ENCODE measurements around the gene MYO16. TPM values are rescaled to one million over a fixed set of nuclear protein-coding genes. Genes with fewer than 3 reads are reported as not detected.

Gene MYO16
- total and polyA plus RNA-seq, 2 donors (not counting 1 experiment from before 2014, with no cell fraction given), result under 0.01 to 0.01 TPM

- no peak overlapping the region for H3K9ac ChIP-seq (ENCODE audit: insufficient read depth, low read length)
- no peaks in the 10 kb centered on the region for H4K20me1 ChIP-seq (ENCODE audit: control insufficient read depth, extremely low read depth, insufficient read depth, low read length)
- H3K79me2 ChIP-seq (ENCODE audit: control insufficient read depth, insufficient read depth, low read length), result no peaks in the 10 kb centered on the region
- no peaks in the 10 kb centered on the region for H3K4me1 ChIP-seq (ENCODE audit: control insufficient read depth, extremely low read depth, insufficient read depth, low read length)
- no peaks in the 10 kb centered on the region for H3K27me3 ChIP-seq (ENCODE audit: control insufficient read depth, insufficient read depth, low read length)
- no peak overlapping the region for H2AFZ ChIP-seq (ENCODE audit: low read length)
- H3K4me2 ChIP-seq (ENCODE audit: extremely low read depth, insufficient read depth, low read length), result no peak overlapping the region
- no peak for TF ChIP-seq CTCF (conservative IDR thresholded peaks at IDR 0.05 in 1 of 2, IDR thresholded peaks at IDR 0.05 in 1 of 2; ENCODE audit: low read depth in 1 of 2, low read length in 2 of 2)
- TF ChIP-seq EZH2 (IDR thresholded peaks at IDR 0.05; ENCODE audit: low read length, missing control alignments), result no peak
- peak in 1 of 2 donors; percentile 18 for DNase-seq (ENCODE audit: low read depth in 2 of 2)
- H3K36me3 ChIP-seq (ENCODE audit: control insufficient read depth, insufficient read depth, low read length), result no peaks in the 10 kb centered on the region
- H3K4me3 ChIP-seq (replicated peaks in 1 of 4; ENCODE audit: control extremely low read depth in 1 of 4, insufficient read depth in 1 of 4, low read depth in 3 of 4, low read length in 4 of 4), result no peak overlapping the region
- no peak overlapping the region for H3K27ac ChIP-seq (ENCODE audit: insufficient read depth, low read length)
- H3K9me3 ChIP-seq (ENCODE audit: control insufficient read depth, insufficient read depth, low read depth, low read length), result no peaks in the 10 kb centered on the region
Measured at GRCh38 chr13:109204252-109204651, 574.8 kb downstream of the MYO16 start.

- no peak for DNase-seq (ENCODE audit: low read depth in 2 of 2)
- H3K4me2 ChIP-seq (ENCODE audit: extremely low read depth, insufficient read depth, low read length), result no peak overlapping the region
Measured at GRCh38 chr13:109204657-109205056, 575.2 kb downstream of the MYO16 start.

GRCh38 chr13:109205315-109205714 is 575.9 kb downstream of the MYO16 start:
- Histone ChIP-seq H4K20me1 (ENCODE audit: control insufficient read depth, extremely low read depth, insufficient read depth, low read length) (no peaks in the 10 kb centered on the region), H3K27me3 (ENCODE audit: control insufficient read depth, insufficient read depth, low read length) (no peaks in the 10 kb centered on the region), H3K9me3 (ENCODE audit: control insufficient read depth, insufficient read depth, low read depth, low read length) (no peaks in the 10 kb centered on the region), H3K4me3 (replicated peaks in 1 of 4; ENCODE audit: control extremely low read depth in 1 of 4, insufficient read depth in 1 of 4, low read depth in 3 of 4, low read length in 4 of 4) (no peak overlapping the region), H3K9ac (ENCODE audit: insufficient read depth, low read length) (no peak overlapping the region), H2AFZ (ENCODE audit: low read length) (no peak overlapping the region), H3K27ac (ENCODE audit: insufficient read depth, low read length) (no peak overlapping the region), H3K4me1 (ENCODE audit: control insufficient read depth, extremely low read depth, insufficient read depth, low read length) (no peaks in the 10 kb centered on the region), H3K4me2 (ENCODE audit: extremely low read depth, insufficient read depth, low read length) (no peak overlapping the region), H3K79me2 (ENCODE audit: control insufficient read depth, insufficient read depth, low read length) (no peaks in the 10 kb centered on the region), H3K36me3 (ENCODE audit: control insufficient read depth, insufficient read depth, low read length) (no peaks in the 10 kb centered on the region)
- DNase-seq (ENCODE audit: low read depth in 2 of 2), result peak in 1 of 2 donors; percentile 19
- TF ChIP-seq CTCF (conservative IDR thresholded peaks at IDR 0.05 in 1 of 2, IDR thresholded peaks at IDR 0.05 in 1 of 2; ENCODE audit: low read depth in 1 of 2, low read length in 2 of 2) (no peak), EZH2 (IDR thresholded peaks at IDR 0.05; ENCODE audit: low read length, missing control alignments) (no peak)

More at GRCh38 chr13:109204657-109205056, 575.2 kb downstream of the MYO16 start:
- H3K27ac ChIP-seq (ENCODE audit: insufficient read depth, low read length), result no peak overlapping the region
- no peaks in the 10 kb centered on the region for H4K20me1 ChIP-seq (ENCODE audit: control insufficient read depth, extremely low read depth, insufficient read depth, low read length)
- no peaks in the 10 kb centered on the region for H3K79me2 ChIP-seq (ENCODE audit: control insufficient read depth, insufficient read depth, low read length)
- no peaks in the 10 kb centered on the region for H3K9me3 ChIP-seq (ENCODE audit: control insufficient read depth, insufficient read depth, low read depth, low read length)
- H3K27me3 ChIP-seq (ENCODE audit: control insufficient read depth, insufficient read depth, low read length), result no peaks in the 10 kb centered on the region
- H2AFZ ChIP-seq (ENCODE audit: low read length), result no peak overlapping the region
- H3K4me3 ChIP-seq (replicated peaks in 1 of 4; ENCODE audit: control extremely low read depth in 1 of 4, insufficient read depth in 1 of 4, low read depth in 3 of 4, low read length in 4 of 4), result no peak overlapping the region
- H3K36me3 ChIP-seq (ENCODE audit: control insufficient read depth, insufficient read depth, low read length), result no peaks in the 10 kb centered on the region
- no peaks in the 10 kb centered on the region for H3K4me1 ChIP-seq (ENCODE audit: control insufficient read depth, extremely low read depth, insufficient read depth, low read length)
- TF ChIP-seq EZH2 (IDR thresholded peaks at IDR 0.05; ENCODE audit: low read length, missing control alignments), result no peak
- TF ChIP-seq CTCF (conservative IDR thresholded peaks at IDR 0.05 in 1 of 2, IDR thresholded peaks at IDR 0.05 in 1 of 2; ENCODE audit: low read depth in 1 of 2, low read length in 2 of 2), result no peak
- no peak overlapping the region for H3K9ac ChIP-seq (ENCODE audit: insufficient read depth, low read length)
